Tibial artery (tissue), 4 donors: ENCODE results near the gene RNF4.
A peak's percentile ranks its signal among the peaks of the same experiment; 100 is the strongest.

Experiments used
- DNase-seq, 2 donors: peaks; one replicate each; pipeline ENCODE4 v3.0.0-alpha.2; 2019
- H3K27ac ChIP-seq, 2 donors: fragments of 200-600 bp; sonication (generic) in 1 of 2; 1 replicate in 1 of 2; 2 replicates in 1 of 2; pipeline ENCODE4 v1.5.1; 2018 to 2019; ENCODE audit warnings: mild to moderate bottlenecking in 1 of 2
- H3K27me3 ChIP-seq, 2 donors: fragments of 200-600 bp; sonication (generic) in 1 of 2; one replicate each; pipeline versions ENCODE4 v1.5.1 to v1.6.0; 2016 to 2019
- H3K36me3 ChIP-seq, 3 donors: fragments of 200-600 bp; sonication (generic) in 2 of 3; one replicate each; pipeline ENCODE4 v1.5.1; 2016 to 2019; ENCODE audit warnings: mild to moderate bottlenecking in 2 of 3
- H3K4me1 ChIP-seq, 4 donors: fragments of 200-600 bp; sonication (generic) in 2 of 4; 1 replicate in 3 of 4; 2 replicates in 1 of 4; pipeline ENCODE4 v1.5.1; 2016 to 2019
- H3K4me3 ChIP-seq, 2 donors: fragments of 200-600 bp; sonication (generic) in 1 of 2; 1 replicate in 1 of 2; 2 replicates in 1 of 2; pipeline ENCODE4 v1.5.1; 2018 to 2019; ENCODE audit warnings: mild to moderate bottlenecking in 2 of 2
- H3K9me3 ChIP-seq, 3 donors: fragments of 200-600 bp; sonication (generic) in 1 of 3; one replicate each; pipeline ENCODE4 v1.5.1; 2016 to 2019
- intact Hi-C: fragments of 100-400 bp; cut with DNase I; formaldehyde crosslinking; loops from one replicate; pipeline ENCODE4 v1.15.0; 2023; ENCODE audit warnings: low total_unique reads
- TF ChIP-seq, protein P1 (sequence below), 2 experiments: fragments of 200-600 bp in 1 of 2; fragments of 450-650 bp in 1 of 2; IDR thresholded peaks; one replicate each; pipeline ENCODE4 v1.5.1; 2017 to 2019; ENCODE audit warnings: antibody characterized with exemption in 2 of 2, mild to moderate bottlenecking in 1 of 2, moderate library complexity in 1 of 2

Gene RNF4

DNA sequence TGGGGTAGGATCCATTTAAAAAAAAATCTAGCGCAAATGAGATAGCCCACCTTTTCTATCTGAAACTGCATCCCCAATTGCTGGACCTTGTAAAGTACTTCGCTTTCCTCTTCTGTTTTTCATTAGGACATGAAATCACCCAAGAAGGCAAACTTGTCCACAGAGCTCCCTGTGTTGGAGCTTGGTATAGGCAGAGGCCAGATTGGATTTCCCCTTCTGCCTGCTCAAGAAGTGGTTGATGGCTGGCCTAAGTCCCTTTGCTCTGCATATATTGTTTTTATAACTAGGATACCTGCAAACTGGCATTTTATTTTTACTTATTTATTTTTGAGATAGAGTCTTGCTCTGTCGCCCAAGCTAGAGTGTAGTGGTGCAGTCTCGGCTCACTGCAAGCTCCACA is 28.4 kb downstream of the RNF4 start:
- no peak overlapping the region for H3K27ac ChIP-seq
- intact Hi-C loops = no loop called here

DNA sequence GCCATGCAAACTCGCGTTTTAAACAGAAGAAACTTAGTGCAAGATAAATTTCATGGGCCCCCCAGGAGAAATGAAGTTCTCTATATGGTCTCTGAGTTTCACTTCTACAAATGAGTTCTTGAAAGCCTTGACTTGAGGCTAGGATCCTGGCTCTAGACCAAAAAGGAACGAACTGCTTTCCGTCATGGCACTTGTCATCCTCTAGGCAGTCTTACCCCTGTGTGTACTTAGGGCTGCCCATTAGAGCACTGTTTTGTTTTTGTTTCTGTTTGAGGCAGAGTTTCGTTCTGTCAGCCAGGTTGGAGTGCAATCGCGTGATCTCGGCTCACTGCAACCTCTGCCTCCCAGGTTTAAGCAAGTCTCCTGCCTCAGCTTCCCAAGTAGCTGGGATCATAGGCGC is 29.0 kb downstream of the RNF4 start:
- DNase-seq = peak in 1 of 2 donors; percentile 37
- Histone ChIP-seq H3K27me3 (no peaks in the 10 kb centered on the region), H3K27ac (no peak overlapping the region), H3K4me3 (no peak overlapping the region), H3K36me3 (peaks cover 44 to 85% (median 76%) of the 10 kb centered on the region in 3 donors), H3K9me3 (peaks cover 0 to 5% (median 0%) of the 10 kb centered on the region in 3 donors), H3K4me1 (peaks cover 0 to 29% (median 8%) of the 10 kb centered on the region in 4 donors)
- TF ChIP-seq, protein P1, sequence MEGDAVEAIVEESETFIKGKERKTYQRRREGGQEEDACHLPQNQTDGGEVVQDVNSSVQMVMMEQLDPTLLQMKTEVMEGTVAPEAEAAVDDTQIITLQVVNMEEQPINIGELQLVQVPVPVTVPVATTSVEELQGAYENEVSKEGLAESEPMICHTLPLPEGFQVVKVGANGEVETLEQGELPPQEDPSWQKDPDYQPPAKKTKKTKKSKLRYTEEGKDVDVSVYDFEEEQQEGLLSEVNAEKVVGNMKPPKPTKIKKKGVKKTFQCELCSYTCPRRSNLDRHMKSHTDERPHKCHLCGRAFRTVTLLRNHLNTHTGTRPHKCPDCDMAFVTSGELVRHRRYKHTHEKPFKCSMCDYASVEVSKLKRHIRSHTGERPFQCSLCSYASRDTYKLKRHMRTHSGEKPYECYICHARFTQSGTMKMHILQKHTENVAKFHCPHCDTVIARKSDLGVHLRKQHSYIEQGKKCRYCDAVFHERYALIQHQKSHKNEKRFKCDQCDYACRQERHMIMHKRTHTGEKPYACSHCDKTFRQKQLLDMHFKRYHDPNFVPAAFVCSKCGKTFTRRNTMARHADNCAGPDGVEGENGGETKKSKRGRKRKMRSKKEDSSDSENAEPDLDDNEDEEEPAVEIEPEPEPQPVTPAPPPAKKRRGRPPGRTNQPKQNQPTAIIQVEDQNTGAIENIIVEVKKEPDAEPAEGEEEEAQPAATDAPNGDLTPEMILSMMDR (IDR thresholded peaks at IDR 0.05) = no peak
- intact Hi-C loops = no loop called here

More for the DNA sequence above, 28.4 kb downstream of the RNF4 start:
- Histone ChIP-seq H3K4me1 (peaks cover 0 to 29% (median 8%) of the 10 kb centered on the region in 4 donors), H3K4me3 (no peak overlapping the region), H3K9me3 (peaks cover 0 to 5% (median 0%) of the 10 kb centered on the region in 3 donors), H3K27me3 (no peaks in the 10 kb centered on the region), H3K36me3 (peaks cover 50 to 87% (median 82%) of the 10 kb centered on the region in 3 donors)
- TF ChIP-seq, protein P1 (IDR thresholded peaks at IDR 0.05) = no peak
- no peak for DNase-seq

DNA sequence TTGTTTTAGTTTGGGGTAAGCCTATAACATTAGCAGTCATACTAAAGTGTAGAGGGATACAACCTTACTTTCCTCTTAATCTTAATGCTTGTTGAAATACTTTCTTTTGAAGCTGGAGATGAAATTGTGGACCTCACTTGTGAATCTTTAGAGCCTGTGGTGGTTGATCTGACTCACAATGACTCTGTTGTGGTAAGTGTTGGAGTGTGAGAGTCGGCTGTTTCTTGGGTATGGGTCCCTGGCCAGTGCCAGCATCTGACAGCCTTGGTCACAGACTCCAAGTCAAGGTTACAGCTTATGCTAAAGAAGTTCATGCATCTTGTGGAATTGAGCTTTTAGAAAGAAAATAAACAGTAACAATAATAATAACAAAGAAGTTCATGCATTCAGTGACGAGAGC is 31.6 kb downstream of the RNF4 start:
- H3K27me3 ChIP-seq = no peaks in the 10 kb centered on the region
- H3K4me3 ChIP-seq = no peak overlapping the region
- no peaks in the 10 kb centered on the region for H3K9me3 ChIP-seq
- intact Hi-C loops = no loop called here
- peaks cover 30 to 85% (median 64%) of the 10 kb centered on the region in 3 donors for H3K36me3 ChIP-seq
- no peak for DNase-seq
- H3K27ac ChIP-seq = no peak overlapping the region
- peaks cover 0 to 12% (median 1%) of the 10 kb centered on the region in 4 donors for H3K4me1 ChIP-seq
- TF ChIP-seq, protein P1 (IDR thresholded peaks at IDR 0.05) = no peak

DNA sequence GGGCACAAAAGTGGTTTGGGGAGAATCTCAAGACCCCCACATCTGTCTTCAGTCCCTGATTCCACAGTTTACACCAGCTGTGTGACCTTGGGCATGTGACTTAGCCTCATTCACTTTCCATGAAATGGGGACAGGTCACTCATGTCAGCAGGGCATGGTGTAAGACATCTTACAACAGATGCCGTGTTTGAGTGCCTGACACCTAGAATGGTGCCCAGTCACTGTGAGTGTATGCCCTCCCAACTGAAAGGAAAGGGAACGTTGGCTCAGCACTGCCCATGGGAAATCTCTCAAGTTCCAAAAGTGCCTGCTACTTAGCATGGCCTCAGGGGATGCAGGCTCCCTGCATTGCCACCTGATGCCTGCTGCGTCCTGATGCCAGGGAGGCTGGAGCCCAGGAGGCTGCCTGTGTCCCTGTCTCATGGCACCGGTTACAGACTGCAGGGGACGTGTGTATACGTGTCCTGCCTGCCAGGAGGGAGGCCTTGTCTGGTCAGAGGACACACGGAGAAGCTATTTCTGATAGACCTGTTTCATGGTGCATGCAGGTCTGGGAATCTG is 32.2 kb downstream of the RNF4 start:
- intact Hi-C loops = no loop called here
- H3K27me3 ChIP-seq = no peaks in the 10 kb centered on the region
- no peaks in the 10 kb centered on the region for H3K9me3 ChIP-seq
- TF ChIP-seq, protein P1 (IDR thresholded peaks at IDR 0.05) = no peak
- no peak for DNase-seq
- H3K36me3 ChIP-seq = peaks cover 30 to 84% (median 61%) of the 10 kb centered on the region in 3 donors
- H3K27ac ChIP-seq = no peak overlapping the region
- H3K4me1 ChIP-seq = peaks cover 0 to 6% (median 0%) of the 10 kb centered on the region in 4 donors
- H3K4me3 ChIP-seq = no peak overlapping the region

DNA sequence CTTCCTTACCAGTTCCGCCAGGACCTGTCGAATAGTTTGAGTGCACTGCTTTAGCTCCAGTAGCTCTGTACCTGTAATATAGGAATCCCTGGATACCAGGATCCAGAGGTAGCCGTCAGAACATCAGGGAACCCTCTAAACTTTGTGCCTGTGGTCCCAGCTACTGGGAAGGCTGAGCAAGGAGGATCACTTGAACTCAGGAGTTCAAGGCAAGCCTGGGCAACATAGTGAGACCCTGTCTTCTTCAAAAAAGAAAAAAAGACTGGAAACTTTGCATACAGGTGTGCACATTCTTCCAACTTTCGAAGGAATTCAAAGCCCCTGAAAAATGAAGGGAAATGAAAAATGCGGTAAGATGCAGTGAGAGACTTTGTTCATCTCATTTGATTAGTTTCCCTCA is 34.9 kb downstream of the RNF4 start:
- no peak for DNase-seq
- H3K9me3 ChIP-seq = no peaks in the 10 kb centered on the region
- H3K27ac ChIP-seq = no peak overlapping the region
- TF ChIP-seq, protein P1 (IDR thresholded peaks at IDR 0.05) = no peak
- H3K4me1 ChIP-seq = peaks cover 0 to 6% (median 0%) of the 10 kb centered on the region in 4 donors
- no peak overlapping the region for H3K4me3 ChIP-seq
- H3K36me3 ChIP-seq = peaks cover 13 to 76% (median 39%) of the 10 kb centered on the region in 3 donors
- H3K27me3 ChIP-seq = no peaks in the 10 kb centered on the region
- intact Hi-C loops = no loop called here
